SK-N-SH treated with all-trans-retinoic acid at 6 μM for 48 hours (cell line): Measurements from ENCODE around the gene ZBTB48.
"Not testable (repeated sequence)": the region's sequence is repeated elsewhere in the genome, so short reads cannot be mapped to it uniquely, and the experiment has no call there.

Experiments used
- ATAC-seq: fragments of 200-7000 bp; cut with Tn5 transposase; 3 replicates; pipeline ENCODE4 v1.9.1; 2020; ENCODE audit warnings: mild to moderate bottlenecking, moderate library complexity
- ARNTL ChIP-seq: fragments of 450-650 bp; formaldehyde crosslinking; IDR thresholded peaks from 2 replicates; pipeline ENCODE4 v1.5.0; 2020; ENCODE audit warnings: low read depth, mild to moderate bottlenecking, moderate library complexity, borderline replicate concordance
- BACH2 ChIP-seq: fragments of 250-450 bp; sonication (Bioruptor Pico); IDR thresholded peaks from 2 replicates; pipeline ENCODE4 v1.9.0; 2021; ENCODE audit warnings: mild to moderate bottlenecking, borderline replicate concordance
- CSDC2 ChIP-seq: fragments of 250-450 bp; sonication (Bioruptor Pico); IDR thresholded peaks from 2 replicates; pipeline ENCODE4 v1.5.0; 2020; ENCODE audit warnings: mild to moderate bottlenecking, moderate library complexity
- ESRRG ChIP-seq: fragments of 250-450 bp; sonication (Bioruptor Pico); IDR thresholded peaks from 2 replicates; pipeline ENCODE4 v1.6.1; 2021; ENCODE audit warnings: mild to moderate bottlenecking
- GLIS3 ChIP-seq: fragments of 250-450 bp; sonication (Bioruptor Pico); IDR thresholded peaks from 2 replicates; pipeline ENCODE4 v1.5.0; 2020; ENCODE audit warnings: mild to moderate bottlenecking, moderate library complexity
- ISL1 ChIP-seq: fragments of 250-450 bp; sonication (Bioruptor Pico); IDR thresholded peaks from 2 replicates; pipeline ENCODE4 v2.1.2; 2022; ENCODE audit warnings: mild to moderate bottlenecking, moderate library complexity
- OSR1 ChIP-seq: fragments of 250-450 bp; sonication (Bioruptor Pico); IDR thresholded peaks from 2 replicates; pipeline ENCODE4 v1.8.0; 2022; ENCODE audit warnings: moderate library complexity, mild to moderate bottlenecking, inconsistent platforms
- PPARA ChIP-seq: fragments of 250-450 bp; sonication (Bioruptor Pico); IDR thresholded peaks from 2 replicates; pipeline ENCODE4 v1.5.0; 2020; ENCODE audit warnings: mild to moderate bottlenecking, borderline replicate concordance
- SNAI2 ChIP-seq: fragments of 250-450 bp; sonication (Bioruptor Pico); IDR thresholded peaks from 2 replicates; pipeline ENCODE4 v1.5.0; 2020; ENCODE audit warnings: mild to moderate bottlenecking, moderate library complexity
- TCF4 ChIP-seq: fragments of 250-450 bp; sonication (Bioruptor Pico); IDR thresholded peaks from 2 replicates; pipeline ENCODE4 v1.8.0; 2021; ENCODE audit warnings: mild to moderate bottlenecking, moderate library complexity, borderline replicate concordance
- ZC3H10 ChIP-seq: fragments of 250-450 bp; sonication (Bioruptor Pico); IDR thresholded peaks from 2 replicates; pipeline ENCODE4 v1.5.1; 2021; ENCODE audit warnings: mild to moderate bottlenecking, moderate library complexity
- ZFP3 ChIP-seq: fragments of 250-450 bp; sonication (Bioruptor Pico); IDR thresholded peaks from 2 replicates; pipeline ENCODE4 v1.5.0; 2020; ENCODE audit warnings: mild to moderate bottlenecking, moderate library complexity
- ZFP30 ChIP-seq: fragments of 450-650 bp; formaldehyde crosslinking; IDR thresholded peaks from 2 replicates; pipeline ENCODE4 v1.5.0; 2022; ENCODE audit warnings: mild to moderate bottlenecking, moderate library complexity
- ZNF565 ChIP-seq: fragments of 450-650 bp; formaldehyde crosslinking; conservative IDR thresholded peaks from 2 replicates; pipeline ENCODE4 v1.5.0; 2020; ENCODE audit warnings: low read depth, mild to moderate bottlenecking, moderate library complexity
- ZNF8 ChIP-seq: fragments of 450-650 bp; formaldehyde crosslinking; IDR thresholded peaks from 2 replicates; pipeline ENCODE4 v1.5.0; 2020; ENCODE audit warnings: mild to moderate bottlenecking, moderate library complexity
- TF ChIP-seq, protein P1 (sequence below): fragments of 250-450 bp; sonication (Bioruptor Pico); IDR thresholded peaks from 2 replicates; pipeline ENCODE4 v1.5.1; 2021; ENCODE audit warnings: mild to moderate bottlenecking, moderate library complexity
- TF ChIP-seq, protein P2 (sequence below): fragments of 250-450 bp; sonication (Bioruptor Pico); IDR thresholded peaks from 2 replicates; pipeline ENCODE4 v1.8.0; 2020; ENCODE audit warnings: mild to moderate bottlenecking, moderate library complexity, borderline replicate concordance
- TF ChIP-seq, protein P3 (sequence below): fragments of 250-450 bp; sonication (Bioruptor Pico); IDR thresholded peaks from 2 replicates; pipeline ENCODE4 v1.8.0; 2021; ENCODE audit warnings: low read depth, mild to moderate bottlenecking, moderate library complexity, borderline replicate concordance
- TF ChIP-seq, protein P4 (sequence below): fragments of 250-450 bp; sonication (Bioruptor Pico); IDR thresholded peaks from 2 replicates; pipeline ENCODE4 v1.5.1; 2020; ENCODE audit warnings: low read depth, mild to moderate bottlenecking, moderate library complexity

The ZBTB48 gene

DNA sequence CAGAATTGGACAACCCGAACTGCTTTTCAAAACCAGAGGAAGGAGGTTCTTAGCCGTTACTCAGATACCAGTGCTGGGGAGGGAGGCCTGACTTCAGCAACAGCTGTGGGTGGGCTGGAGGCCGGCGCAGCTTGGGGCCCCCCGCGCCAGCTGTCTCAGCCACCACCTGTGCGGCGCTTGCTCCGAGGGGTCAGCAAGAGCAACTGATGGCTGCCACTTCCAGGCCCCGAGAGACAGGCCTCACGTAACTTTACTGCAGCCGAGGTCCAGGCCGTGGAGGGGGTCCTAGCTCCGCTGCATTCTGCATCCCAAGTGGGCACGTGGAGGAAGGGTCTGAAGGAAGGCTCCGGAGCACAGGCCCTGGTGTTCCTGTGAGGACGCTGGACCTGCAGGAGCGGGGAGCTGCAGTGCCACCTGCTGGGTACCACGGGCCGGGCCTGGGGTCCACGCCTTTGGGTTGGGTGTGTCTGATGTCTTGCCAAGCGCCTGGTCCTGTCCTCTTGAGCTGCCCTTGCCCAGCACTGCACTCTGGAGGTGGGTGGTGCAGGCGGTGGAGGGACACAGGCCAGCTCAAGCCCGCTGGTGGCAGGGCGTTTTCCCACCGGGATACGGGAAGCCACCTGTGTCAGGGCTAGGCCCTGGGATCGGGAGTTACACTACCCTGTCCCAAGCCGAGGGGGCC, 54.7 kb downstream of the ZBTB48 start (continued):
- TF ChIP-seq ARNTL (no peak), SNAI2 (CRISPR knock-in tag) (no peak), ZNF565 (CRISPR knock-in tag) (no peak)
- TF ChIP-seq, protein P1, sequence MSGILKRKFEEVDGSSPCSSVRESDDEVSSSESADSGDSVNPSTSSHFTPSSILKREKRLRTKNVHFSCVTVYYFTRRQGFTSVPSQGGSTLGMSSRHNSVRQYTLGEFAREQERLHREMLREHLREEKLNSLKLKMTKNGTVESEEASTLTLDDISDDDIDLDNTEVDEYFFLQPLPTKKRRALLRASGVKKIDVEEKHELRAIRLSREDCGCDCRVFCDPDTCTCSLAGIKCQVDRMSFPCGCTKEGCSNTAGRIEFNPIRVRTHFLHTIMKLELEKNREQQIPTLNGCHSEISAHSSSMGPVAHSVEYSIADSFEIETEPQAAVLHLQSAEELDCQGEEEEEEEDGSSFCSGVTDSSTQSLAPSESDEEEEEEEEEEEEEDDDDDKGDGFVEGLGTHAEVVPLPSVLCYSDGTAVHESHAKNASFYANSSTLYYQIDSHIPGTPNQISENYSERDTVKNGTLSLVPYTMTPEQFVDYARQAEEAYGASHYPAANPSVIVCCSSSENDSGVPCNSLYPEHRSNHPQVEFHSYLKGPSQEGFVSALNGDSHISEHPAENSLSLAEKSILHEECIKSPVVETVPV (CRISPR knock-in tag) = no peak
- TF ChIP-seq, all 23 proteins: peak for 0

DNA sequence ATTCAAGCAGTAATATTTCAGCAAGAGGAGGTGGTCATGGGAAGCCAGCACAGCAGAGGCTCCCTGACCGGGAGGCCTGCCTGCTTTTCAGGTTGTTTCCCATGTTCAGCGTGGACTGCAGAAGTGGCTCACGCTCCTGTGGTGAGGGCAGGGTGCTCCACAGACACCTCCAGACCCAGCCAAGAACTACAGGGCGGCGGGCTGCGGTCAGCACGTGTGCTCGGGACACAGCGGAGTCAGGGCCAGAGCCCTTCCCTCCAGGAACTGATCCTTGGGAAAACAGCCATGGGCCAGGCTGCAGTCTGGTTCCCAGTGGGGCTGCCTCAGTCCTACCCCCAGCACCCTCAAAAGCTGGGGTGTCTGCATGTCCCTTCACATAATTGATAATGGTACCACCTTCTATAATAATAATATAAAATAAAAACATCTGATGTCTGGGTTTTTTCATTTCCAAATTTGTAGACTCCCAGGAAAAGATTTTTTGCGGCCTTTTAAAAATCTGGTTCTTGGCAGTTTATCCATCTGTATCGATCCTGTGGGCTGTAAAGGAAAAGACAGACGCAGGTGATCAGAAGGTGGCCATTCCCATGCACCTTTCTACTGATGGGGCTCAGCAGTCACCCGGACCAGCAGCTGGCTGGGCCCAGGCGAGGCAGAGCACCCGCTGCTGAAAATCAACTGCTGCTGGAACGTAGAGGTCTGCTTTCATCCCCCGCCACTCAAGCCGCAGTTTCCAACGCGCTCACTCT, 55.5 kb downstream of the ZBTB48 start:
- TF ChIP-seq BACH2 (CRISPR knock-in tag) (no peak), ZFP3 (no peak), ZNF8 (CRISPR knock-in tag) (no peak), SNAI2 (CRISPR knock-in tag) (no peak), ESRRG (CRISPR knock-in tag) (no peak), PPARA (no peak), OSR1 (CRISPR knock-in tag) (no peak), CSDC2 (CRISPR knock-in tag) (no peak), TCF4 (CRISPR knock-in tag) (no peak), ISL1 (CRISPR knock-in tag) (no peak), GLIS3 (CRISPR knock-in tag) (no peak)
- TF ChIP-seq, protein P1 (CRISPR knock-in tag) = no peak
- TF ChIP-seq, protein P2, sequence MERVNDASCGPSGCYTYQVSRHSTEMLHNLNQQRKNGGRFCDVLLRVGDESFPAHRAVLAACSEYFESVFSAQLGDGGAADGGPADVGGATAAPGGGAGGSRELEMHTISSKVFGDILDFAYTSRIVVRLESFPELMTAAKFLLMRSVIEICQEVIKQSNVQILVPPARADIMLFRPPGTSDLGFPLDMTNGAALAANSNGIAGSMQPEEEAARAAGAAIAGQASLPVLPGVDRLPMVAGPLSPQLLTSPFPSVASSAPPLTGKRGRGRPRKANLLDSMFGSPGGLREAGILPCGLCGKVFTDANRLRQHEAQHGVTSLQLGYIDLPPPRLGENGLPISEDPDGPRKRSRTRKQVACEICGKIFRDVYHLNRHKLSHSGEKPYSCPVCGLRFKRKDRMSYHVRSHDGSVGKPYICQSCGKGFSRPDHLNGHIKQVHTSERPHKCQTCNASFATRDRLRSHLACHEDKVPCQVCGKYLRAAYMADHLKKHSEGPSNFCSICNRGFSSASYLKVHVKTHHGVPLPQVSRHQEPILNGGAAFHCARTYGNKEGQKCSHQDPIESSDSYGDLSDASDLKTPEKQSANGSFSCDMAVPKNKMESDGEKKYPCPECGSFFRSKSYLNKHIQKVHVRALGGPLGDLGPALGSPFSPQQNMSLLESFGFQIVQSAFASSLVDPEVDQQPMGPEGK (CRISPR knock-in tag) = no peak
- TF ChIP-seq, protein P3, sequence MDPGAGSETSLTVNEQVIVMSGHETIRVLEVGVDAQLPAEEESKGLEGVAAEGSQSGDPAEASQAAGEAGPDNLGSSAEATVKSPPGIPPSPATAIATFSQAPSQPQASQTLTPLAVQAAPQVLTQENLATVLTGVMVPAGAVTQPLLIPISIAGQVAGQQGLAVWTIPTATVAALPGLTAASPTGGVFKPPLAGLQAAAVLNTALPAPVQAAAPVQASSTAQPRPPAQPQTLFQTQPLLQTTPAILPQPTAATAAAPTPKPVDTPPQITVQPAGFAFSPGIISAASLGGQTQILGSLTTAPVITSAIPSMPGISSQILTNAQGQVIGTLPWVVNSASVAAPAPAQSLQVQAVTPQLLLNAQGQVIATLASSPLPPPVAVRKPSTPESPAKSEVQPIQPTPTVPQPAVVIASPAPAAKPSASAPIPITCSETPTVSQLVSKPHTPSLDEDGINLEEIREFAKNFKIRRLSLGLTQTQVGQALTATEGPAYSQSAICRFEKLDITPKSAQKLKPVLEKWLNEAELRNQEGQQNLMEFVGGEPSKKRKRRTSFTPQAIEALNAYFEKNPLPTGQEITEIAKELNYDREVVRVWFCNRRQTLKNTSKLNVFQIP (CRISPR knock-in tag) = no peak

DNA sequence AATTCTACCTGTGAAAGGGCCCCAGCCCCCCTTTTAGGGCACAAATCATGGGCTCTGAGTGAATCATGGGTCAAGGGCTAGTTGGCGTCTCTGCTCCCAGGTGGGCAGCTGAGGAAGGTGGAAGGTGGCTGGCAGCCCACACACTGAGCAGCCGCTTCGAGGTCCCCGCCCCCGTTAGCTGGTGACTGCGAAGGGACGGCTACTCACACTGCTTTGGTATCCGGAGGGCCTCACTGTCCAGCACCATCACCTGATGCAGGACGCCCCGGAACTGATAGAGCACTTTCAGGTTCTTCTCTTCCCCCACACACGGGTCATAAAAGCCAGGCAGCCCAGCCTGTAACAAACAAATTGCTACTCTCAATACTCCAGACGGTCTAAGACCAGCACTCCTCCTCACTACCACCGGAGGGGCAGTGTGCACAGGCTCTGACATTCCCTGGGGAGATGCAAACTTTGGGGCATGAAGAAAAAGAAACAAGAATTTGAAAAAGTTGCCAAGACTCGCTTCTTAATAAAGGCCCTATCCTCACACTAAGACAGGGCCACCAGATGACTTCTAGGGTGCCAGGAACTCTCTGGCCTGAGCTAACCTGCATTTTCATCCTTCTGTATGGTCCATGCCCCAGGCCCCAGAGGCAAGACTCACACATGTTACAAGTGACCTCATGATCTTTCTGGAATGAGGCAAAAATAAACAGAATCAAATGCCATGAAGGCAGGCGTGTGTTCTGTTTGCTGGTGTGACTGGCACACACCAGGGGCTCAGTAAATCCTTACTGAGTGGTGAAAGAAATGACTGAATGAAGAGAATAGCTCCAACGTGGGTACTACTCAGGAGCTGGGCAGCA, 56.3 kb downstream of the ZBTB48 start:
- ATAC-seq = no peak
- TF ChIP-seq ZC3H10 = no peak
- TF ChIP-seq, protein P2 (CRISPR knock-in tag) = no peak
- TF ChIP-seq BACH2 (CRISPR knock-in tag) = no peak
- no peak for TF ChIP-seq ZFP30 (CRISPR knock-in tag)
- no peak for TF ChIP-seq ARNTL
- TF ChIP-seq, protein P4, sequence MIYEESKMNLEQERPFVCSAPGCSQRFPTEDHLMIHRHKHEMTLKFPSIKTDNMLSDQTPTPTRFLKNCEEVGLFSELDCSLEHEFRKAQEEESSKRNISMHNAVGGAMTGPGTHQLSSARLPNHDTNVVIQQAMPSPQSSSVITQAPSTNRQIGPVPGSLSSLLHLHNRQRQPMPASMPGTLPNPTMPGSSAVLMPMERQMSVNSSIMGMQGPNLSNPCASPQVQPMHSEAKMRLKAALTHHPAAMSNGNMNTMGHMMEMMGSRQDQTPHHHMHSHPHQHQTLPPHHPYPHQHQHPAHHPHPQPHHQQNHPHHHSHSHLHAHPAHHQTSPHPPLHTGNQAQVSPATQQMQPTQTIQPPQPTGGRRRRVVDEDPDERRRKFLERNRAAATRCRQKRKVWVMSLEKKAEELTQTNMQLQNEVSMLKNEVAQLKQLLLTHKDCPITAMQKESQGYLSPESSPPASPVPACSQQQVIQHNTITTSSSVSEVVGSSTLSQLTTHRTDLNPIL = no peak
- no peak for TF ChIP-seq ESRRG (CRISPR knock-in tag)
- TF ChIP-seq, protein P1 (CRISPR knock-in tag) = no peak
- no peak for TF ChIP-seq SNAI2 (CRISPR knock-in tag)
- no peak for TF ChIP-seq ZNF8 (CRISPR knock-in tag)

More for the DNA sequence above, 55.5 kb downstream of the ZBTB48 start:
- no peak for ATAC-seq

DNA sequence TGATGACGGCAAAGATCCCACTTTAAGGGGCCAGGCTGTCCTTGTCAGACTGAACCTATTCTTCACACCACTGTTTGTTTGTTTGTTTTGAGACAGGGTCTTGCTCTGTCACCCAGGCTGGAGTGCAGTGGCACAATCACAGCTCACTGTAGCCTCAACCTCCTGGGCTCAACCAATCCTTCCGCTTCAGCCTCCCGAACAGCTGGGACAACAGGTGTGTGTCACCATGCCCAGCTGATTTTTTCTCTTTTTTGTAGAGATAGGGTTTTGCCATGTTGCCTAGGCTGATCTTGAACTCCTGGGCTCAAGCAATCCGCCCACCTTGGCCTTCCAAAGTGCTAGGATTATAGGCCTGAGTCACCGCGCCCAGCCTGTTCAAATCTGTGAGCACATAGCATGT, 57.0 kb downstream of the ZBTB48 start:
- ATAC-seq = not testable (repeated sequence)
